Ectodermal cell (in vitro differentiated cells): Measurements from ENCODE around the gene PSME3IP1.
"Not testable (repeated sequence)": the region's sequence is repeated elsewhere in the genome, so short reads cannot be mapped to it uniquely, and the experiment has no call there.

Experiments
- H3K27ac ChIP-seq: 2 replicates; pipeline ENCODE4 v1.7.0; 2013; ENCODE audit warnings: mild to moderate bottlenecking, low read depth, low read length; ENCODE audit not compliant: insufficient read depth, poor library complexity, severe bottlenecking
- H3K27me3 ChIP-seq: 2 replicates; pipeline ENCODE4 v1.7.0; 2013; ENCODE audit warnings: mild to moderate bottlenecking, low read length; ENCODE audit not compliant: insufficient read depth, control insufficient read depth, poor library complexity, severe bottlenecking
- H3K36me3 ChIP-seq: one replicate; pipeline ENCODE4 v1.7.0; 2013; ENCODE audit warnings: low read length; ENCODE audit not compliant: control insufficient read depth, insufficient read depth
- H3K4me1 ChIP-seq: one replicate; pipeline ENCODE4 v1.7.0; 2013; ENCODE audit warnings: low read length; ENCODE audit not compliant: control insufficient read depth, insufficient read depth
- H3K4me3 ChIP-seq: 2 replicates; pipeline ENCODE4 v1.7.0; 2013; ENCODE audit warnings: low read depth, low read length, control low read depth; ENCODE audit not compliant: insufficient read depth
- H3K9me3 ChIP-seq: 2 replicates; pipeline ENCODE4 v1.7.0; 2013; ENCODE audit warnings: mild to moderate bottlenecking, low read length, moderate library complexity; ENCODE audit not compliant: control insufficient read depth
- WGBS, 2 experiments: methylation state at CpG; one replicate each; pipeline ENCODE4 v1.1.7; 2013; ENCODE audit warnings: missing lambda C conversion rate in 2 of 2; 5-methylcytosine and 5-hydroxymethylcytosine counted together

The PSME3IP1 gene

GRCh38 chr16:57187902-57188710 lies 2.3 kb upstream of the PSME3IP1 start:
- not testable (repeated sequence) for H3K9me3 ChIP-seq, H3K27ac ChIP-seq, H3K36me3 ChIP-seq, H3K27me3 ChIP-seq
- 95% methylated on average over 18 of the region's 18 CpGs for WGBS, 2 experiments
- Histone ChIP-seq H3K4me3 (peak overlapping the region; percentile 99), H3K4me1 (peaks cover 15% of the 10 kb centered on the region)

GRCh38 chr16:57186872-57187854 lies 1.3 kb upstream of the PSME3IP1 start:
- WGBS, 2 experiments = 4 to 6% methylated on average over 28 of the region's 28 CpGs
- Histone ChIP-seq H3K27me3 (no peaks in the 10 kb centered on the region), H3K36me3 (no peaks in the 10 kb centered on the region), H3K9me3 (peaks cover 2% of the 10 kb centered on the region), H3K4me1 (peaks cover 15% of the 10 kb centered on the region), H3K4me3 (peak overlapping the region; percentile 99), H3K27ac (no peak overlapping the region)

GRCh38 chr16:57185446-57185944 lies 344 bp downstream of the PSME3IP1 start:
- WGBS, 2 experiments = 1% methylated on average over 37 of the region's 37 CpGs
- no peaks in the 10 kb centered on the region for H3K27me3 ChIP-seq

GRCh38 chr16:57184887-57185445 lies 873 bp downstream of the PSME3IP1 start:
- H3K36me3 ChIP-seq = no peaks in the 10 kb centered on the region
- H3K27me3 ChIP-seq = no peaks in the 10 kb centered on the region
- peak overlapping the region; percentile 99 for H3K4me3 ChIP-seq
- peaks cover 2% of the 10 kb centered on the region for H3K9me3 ChIP-seq
- H3K27ac ChIP-seq = no peak overlapping the region
- WGBS, 2 experiments = 27% methylated on average over 15 of the region's 15 CpGs
- H3K4me1 ChIP-seq = peaks cover 15% of the 10 kb centered on the region

More at GRCh38 chr16:57185446-57185944, 344 bp downstream of the PSME3IP1 start:
- Histone ChIP-seq H3K4me3 (peak overlapping the region; percentile 99), H3K9me3 (peaks cover 2% of the 10 kb centered on the region), H3K36me3 (no peaks in the 10 kb centered on the region), H3K4me1 (peaks cover 15% of the 10 kb centered on the region), H3K27ac (peak overlapping the region; percentile 52)

GRCh38 chr16:57184113-57184512 lies 1.7 kb downstream of the PSME3IP1 start:
- no peaks in the 10 kb centered on the region for H3K27me3 ChIP-seq
- peak overlapping the region; percentile 99 for H3K4me3 ChIP-seq
- H3K9me3 ChIP-seq = peaks cover 2% of the 10 kb centered on the region
- 93 to 97% methylated on average over 3 of the region's 4 CpGs for WGBS, 2 experiments
- peaks cover 15% of the 10 kb centered on the region for H3K4me1 ChIP-seq
- H3K27ac ChIP-seq = no peak overlapping the region
- H3K36me3 ChIP-seq = no peaks in the 10 kb centered on the region

GRCh38 chr16:57179215-57179828 lies 6.5 kb downstream of the PSME3IP1 start:
- H3K9me3 ChIP-seq = peaks cover under 1% of the 10 kb centered on the region
- WGBS, 2 experiments = 91% methylated on average over 3 of the region's 3 CpGs
- no peaks in the 10 kb centered on the region for H3K27me3 ChIP-seq
- H3K4me1 ChIP-seq = peaks cover under 1% of the 10 kb centered on the region
- no peak overlapping the region for H3K27ac ChIP-seq
- no peak overlapping the region for H3K4me3 ChIP-seq
- no peaks in the 10 kb centered on the region for H3K36me3 ChIP-seq

GRCh38 chr16:57178793-57179212 lies 7.0 kb downstream of the PSME3IP1 start:
- Histone ChIP-seq H3K36me3 (no peaks in the 10 kb centered on the region), H3K4me1 (no peaks in the 10 kb centered on the region), H3K9me3 (no peaks in the 10 kb centered on the region), H3K4me3 (no peak overlapping the region), H3K27ac (no peak overlapping the region), H3K27me3 (no peaks in the 10 kb centered on the region)
- WGBS, 2 experiments = 68 to 70% methylated on average over 4 of the region's 4 CpGs

- no peak overlapping the region for H3K27ac ChIP-seq
These were observed 7.6 kb downstream of the PSME3IP1 start for GRCh38 chr16:57178196-57178595.

GRCh38 chr16:57175896-57176295 lies 9.9 kb downstream of the PSME3IP1 start:
- Histone ChIP-seq H3K27ac (no peak overlapping the region), H3K4me3 (no peak overlapping the region), H3K9me3 (no peaks in the 10 kb centered on the region), H3K4me1 (no peaks in the 10 kb centered on the region), H3K27me3 (no peaks in the 10 kb centered on the region), H3K36me3 (peaks cover 12% of the 10 kb centered on the region)
- 96 to 98% methylated on average over 5 of the region's 5 CpGs for WGBS, 2 experiments

More at GRCh38 chr16:57178196-57178595, 7.6 kb downstream of the PSME3IP1 start:
- H3K4me1 ChIP-seq = no peaks in the 10 kb centered on the region
- WGBS, 2 experiments = 90 to 99% methylated on average over 3 of the region's 3 CpGs
- H3K36me3 ChIP-seq = no peaks in the 10 kb centered on the region
- no peak overlapping the region for H3K4me3 ChIP-seq
- no peaks in the 10 kb centered on the region for H3K27me3 ChIP-seq
- H3K9me3 ChIP-seq = no peaks in the 10 kb centered on the region
